Activated T-helper 1 cell treated with anti-CD3 and anti-CD28 coated beads, Interleukin-12 subunit alpha, Interleukin-12 subunit beta, Interleukin-2, Interleukin-4 antibody, amounts not matched to agents 30 ng/mL and 10 ng/mL and 1 ng/mL, durations not matched to agents 14 hours and 24 hours and 36 hours (primary cell): ENCODE data around the gene RASGEF1C. TPM values are rescaled to one million over a fixed set of nuclear protein-coding genes. Genes with fewer than 3 reads are reported as not detected.

Source experiments
- DNase-seq: peaks from one replicate; pipeline ENCODE4 v3.0.0; 2021; ENCODE audit warnings: low spot score
- H3K27ac Mint-ChIP-seq: one replicate; pipeline ENCODE4 v1.8.0; 2021; ENCODE audit warnings: mild to moderate bottlenecking, mixed read lengths
- H3K27me3 Mint-ChIP-seq: one replicate; pipeline ENCODE4 v1.8.0; 2022; ENCODE audit warnings: mild to moderate bottlenecking, moderate library complexity, mixed read lengths; ENCODE audit not compliant: insufficient read depth
- H3K36me3 Mint-ChIP-seq: one replicate; pipeline ENCODE4 v1.8.0; 2021; ENCODE audit warnings: low read depth, mixed read lengths
- H3K4me1 Mint-ChIP-seq: one replicate; pipeline ENCODE4 v1.8.0; 2021; ENCODE audit warnings: low read depth, mixed read lengths
- H3K4me3 Mint-ChIP-seq: one replicate; pipeline ENCODE4 v1.8.0; 2021; ENCODE audit warnings: mild to moderate bottlenecking, moderate library complexity, mixed read lengths
- H3K9me3 Mint-ChIP-seq: one replicate; pipeline ENCODE4 v1.8.0; 2021; ENCODE audit warnings: mixed read lengths
- intact Hi-C: fragments of 100-400 bp; cut with micrococcal nuclease; formaldehyde crosslinking; loops from one replicate; pipeline ENCODE4 v1.15.1; 2024
- total RNA-seq: library from RNA; stranded (reverse); gene quantifications from 2 replicates; pipeline ENCODE4 v1.2.3, GENCODE V29; 2022

RASGEF1C gene
- total RNA-seq, 1 donor from 2014 or later = not detected

- Mint-ChIP-seq H3K36me3 (no peaks in the 10 kb centered on the region), H3K4me1 (peaks cover 9% of the 10 kb centered on the region), H3K4me3 (peak overlapping the region; percentile 16), H3K27ac (no peak overlapping the region), H3K27me3 (peaks cover 26% of the 10 kb centered on the region), H3K9me3 (no peaks in the 10 kb centered on the region)
- no peak for DNase-seq
- intact Hi-C loops = loop anchor here (2.0 kb wide), 2 partner anchors 81 to 85 kb away; partner anchors contain the start of gene MAPK9
Observed at GRCh38 chr5:180208038-180208434, 975 bp downstream of the RASGEF1C start.

DNA sequence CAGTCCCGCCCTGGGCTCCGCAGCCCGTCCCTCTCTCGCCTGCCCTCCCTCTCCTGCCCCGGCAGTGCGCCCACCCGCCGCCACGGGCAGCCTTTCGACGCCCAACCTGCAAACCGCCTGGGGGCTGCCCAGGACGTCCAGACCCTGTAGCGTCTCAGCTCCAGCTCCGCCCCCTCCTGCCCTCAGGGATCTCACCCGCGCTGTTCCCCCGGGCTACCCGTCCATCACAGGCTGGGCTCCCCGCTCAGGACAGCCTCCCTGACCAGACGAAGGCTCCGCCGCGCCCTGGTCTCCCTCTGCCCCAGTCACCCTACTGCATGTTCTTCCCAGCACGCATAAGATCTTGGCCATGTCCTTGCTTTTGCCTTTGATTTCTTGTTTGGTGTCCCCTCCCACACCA lies 1.4 kb downstream of the RASGEF1C start:
- DNase-seq = no peak
- peaks cover 26% of the 10 kb centered on the region for H3K27me3 Mint-ChIP-seq
- H3K27ac Mint-ChIP-seq = no peak overlapping the region
- H3K4me3 Mint-ChIP-seq = no peak overlapping the region
- H3K36me3 Mint-ChIP-seq = no peaks in the 10 kb centered on the region
- intact Hi-C loops = no loop called here
- H3K4me1 Mint-ChIP-seq = peaks cover 9% of the 10 kb centered on the region
- no peaks in the 10 kb centered on the region for H3K9me3 Mint-ChIP-seq

GRCh38 chr5:180206993-180207392 lies 2.0 kb downstream of the RASGEF1C start:
- H3K36me3 Mint-ChIP-seq = no peaks in the 10 kb centered on the region
- no peak for DNase-seq
- H3K27ac Mint-ChIP-seq = no peak overlapping the region
- intact Hi-C loops = no loop called here
- H3K4me3 Mint-ChIP-seq = no peak overlapping the region
- peaks cover 26% of the 10 kb centered on the region for H3K27me3 Mint-ChIP-seq
- peaks cover 9% of the 10 kb centered on the region for H3K4me1 Mint-ChIP-seq
- no peaks in the 10 kb centered on the region for H3K9me3 Mint-ChIP-seq

GRCh38 chr5:180205916-180206315 lies 3.1 kb downstream of the RASGEF1C start:
- DNase-seq = no peak
- no peak overlapping the region for H3K27ac Mint-ChIP-seq
- intact Hi-C loops = no loop called here
- peaks cover 24% of the 10 kb centered on the region for H3K27me3 Mint-ChIP-seq
- H3K4me1 Mint-ChIP-seq = peaks cover 9% of the 10 kb centered on the region
- H3K4me3 Mint-ChIP-seq = no peak overlapping the region
- H3K36me3 Mint-ChIP-seq = no peaks in the 10 kb centered on the region
- no peaks in the 10 kb centered on the region for H3K9me3 Mint-ChIP-seq

GRCh38 chr5:180204276-180204819 lies 4.7 kb downstream of the RASGEF1C start:
- Mint-ChIP-seq H3K36me3 (no peaks in the 10 kb centered on the region), H3K9me3 (no peaks in the 10 kb centered on the region), H3K27me3 (peaks cover 20% of the 10 kb centered on the region), H3K4me1 (peaks cover 9% of the 10 kb centered on the region), H3K4me3 (no peak overlapping the region), H3K27ac (no peak overlapping the region)
- intact Hi-C loops = loop anchor here (5.0 kb wide), 1 partner anchor 123 kb away; no protein-coding TSS in a partner anchor
- no peak for DNase-seq

DNA sequence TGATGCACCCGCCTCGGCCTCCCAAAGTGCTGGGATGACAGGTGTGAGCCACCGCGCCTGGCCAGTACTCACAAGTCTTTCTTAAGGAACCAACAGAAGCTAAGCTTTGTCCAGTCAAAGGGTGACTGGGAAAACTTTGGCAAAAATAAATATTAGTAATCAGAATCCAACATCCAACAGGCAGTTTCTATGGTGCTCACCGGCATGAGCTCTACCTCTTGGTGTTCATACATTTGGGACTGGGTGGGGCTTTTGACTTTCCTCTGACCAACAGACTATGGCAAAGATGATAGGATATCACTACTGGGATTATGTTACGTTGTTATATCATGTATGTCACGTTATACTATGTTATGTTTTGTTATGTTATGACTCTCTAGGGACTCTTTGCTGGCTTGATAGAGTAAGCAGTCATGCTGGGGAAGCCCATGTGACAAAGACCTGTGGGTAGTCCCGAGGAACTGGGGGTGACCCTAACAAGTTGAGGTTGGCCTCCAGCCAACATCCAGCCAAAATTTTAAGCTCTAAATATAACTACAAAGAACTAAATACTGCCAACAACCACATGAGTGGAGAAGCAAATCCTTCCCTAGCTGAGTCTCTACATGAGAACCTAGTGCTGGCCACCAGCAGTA lies 6.0 kb downstream of the RASGEF1C start:
- H3K4me1 Mint-ChIP-seq = peaks cover 5% of the 10 kb centered on the region
- H3K36me3 Mint-ChIP-seq = no peaks in the 10 kb centered on the region
- intact Hi-C loops = loop anchor here (5.0 kb wide), 1 partner anchor 124 kb away; no protein-coding TSS in a partner anchor
- H3K9me3 Mint-ChIP-seq = no peaks in the 10 kb centered on the region
- peaks cover 14% of the 10 kb centered on the region for H3K27me3 Mint-ChIP-seq
- no peak for DNase-seq
- no peak overlapping the region for H3K4me3 Mint-ChIP-seq
- no peak overlapping the region for H3K27ac Mint-ChIP-seq

- Mint-ChIP-seq H3K36me3 (no peaks in the 10 kb centered on the region), H3K4me3 (no peak overlapping the region), H3K27ac (no peak overlapping the region), H3K9me3 (no peaks in the 10 kb centered on the region), H3K27me3 (peaks cover 4% of the 10 kb centered on the region), H3K4me1 (no peaks in the 10 kb centered on the region)
- intact Hi-C loops = loop anchor here (5.0 kb wide), 1 partner anchor 126 kb away; no protein-coding TSS in a partner anchor
- no peak for DNase-seq
Observed at GRCh38 chr5:180201051-180201987, 7.7 kb downstream of the RASGEF1C start.

DNA sequence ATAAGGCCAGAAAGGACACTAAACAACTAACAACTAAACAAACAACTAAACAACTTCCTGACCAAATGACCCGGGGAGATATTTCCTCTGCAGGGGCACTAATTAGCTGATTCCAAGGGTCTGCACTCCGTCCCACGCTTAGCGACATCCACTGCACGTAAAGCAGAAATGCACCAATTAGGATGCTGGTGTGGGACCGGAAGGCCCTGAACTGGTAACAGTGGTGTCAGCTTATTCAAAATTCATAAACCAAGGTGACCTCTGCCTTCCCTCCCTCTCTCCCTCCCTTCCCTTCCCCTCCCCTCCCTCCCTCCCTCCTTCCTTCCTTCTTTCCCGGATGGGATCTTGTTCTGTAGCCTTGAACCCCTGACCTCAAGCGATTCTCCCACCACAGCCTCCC lies 9.6 kb downstream of the RASGEF1C start:
- no peak overlapping the region for H3K27ac Mint-ChIP-seq
- no peak overlapping the region for H3K4me3 Mint-ChIP-seq
- H3K27me3 Mint-ChIP-seq = no peaks in the 10 kb centered on the region
- intact Hi-C loops = no loop called here
- DNase-seq = no peak
- no peaks in the 10 kb centered on the region for H3K36me3 Mint-ChIP-seq
- no peaks in the 10 kb centered on the region for H3K9me3 Mint-ChIP-seq
- no peaks in the 10 kb centered on the region for H3K4me1 Mint-ChIP-seq

- no peak for DNase-seq
- Mint-ChIP-seq H3K4me3 (no peak overlapping the region), H3K27ac (no peak overlapping the region), H3K27me3 (no peaks in the 10 kb centered on the region), H3K4me1 (no peaks in the 10 kb centered on the region), H3K9me3 (no peaks in the 10 kb centered on the region), H3K36me3 (no peaks in the 10 kb centered on the region)
- intact Hi-C loops = no loop called here
Observed at GRCh38 chr5:180198208-180198607, 10.8 kb downstream of the RASGEF1C start.

- DNase-seq = no peak
- Mint-ChIP-seq H3K9me3 (no peaks in the 10 kb centered on the region), H3K27ac (no peak overlapping the region), H3K4me3 (no peak overlapping the region), H3K4me1 (no peaks in the 10 kb centered on the region), H3K27me3 (no peaks in the 10 kb centered on the region), H3K36me3 (no peaks in the 10 kb centered on the region)
- intact Hi-C loops = no loop called here
Observed at GRCh38 chr5:180197016-180197702, 11.9 kb downstream of the RASGEF1C start.

DNA sequence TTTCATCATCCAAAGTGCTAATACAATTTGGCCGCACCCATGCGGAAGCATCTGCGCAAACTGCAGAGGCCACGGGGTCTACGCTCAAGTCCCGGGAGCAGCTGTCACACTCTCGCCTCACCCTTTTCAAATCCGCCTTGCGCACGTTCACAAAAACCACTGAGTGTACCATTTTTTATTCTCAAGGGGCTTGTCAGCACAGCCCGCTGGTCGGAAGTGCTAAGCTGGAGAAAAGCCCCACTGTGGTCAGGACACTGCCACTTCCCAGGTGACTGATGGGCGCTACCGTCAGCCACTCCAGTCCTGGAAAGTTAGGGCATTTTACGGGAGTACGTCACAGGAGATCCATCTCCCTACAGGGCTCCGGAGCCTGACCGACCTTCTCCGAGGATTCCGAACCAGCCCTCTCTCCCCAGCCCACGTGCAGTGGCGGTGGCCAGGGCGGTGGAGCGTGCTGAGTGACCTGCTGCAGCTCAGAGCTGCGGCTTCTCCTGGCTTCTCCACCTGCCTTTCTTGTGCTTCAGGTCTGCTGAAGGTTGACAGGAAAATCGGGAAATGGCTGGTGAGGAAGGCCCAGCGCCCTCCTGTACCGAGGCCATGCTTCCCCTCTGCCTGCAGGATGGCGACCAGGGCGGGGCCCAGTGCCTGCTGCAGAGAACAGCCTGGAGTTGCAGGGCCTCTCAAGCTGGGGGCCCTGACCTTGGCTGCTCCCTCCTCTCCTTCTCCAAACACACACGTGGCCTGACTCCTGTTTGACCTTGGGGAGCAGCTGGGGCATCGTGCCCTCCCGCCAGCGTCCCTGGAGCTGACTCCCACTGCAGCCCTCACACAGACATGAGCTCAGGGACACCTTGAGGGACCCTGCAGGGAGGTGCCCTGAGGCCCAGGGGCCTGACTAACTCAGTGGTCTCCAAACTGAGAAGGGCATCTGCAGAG lies 14.3 kb downstream of the RASGEF1C start:
- intact Hi-C loops = no loop called here
- H3K4me3 Mint-ChIP-seq = no peak overlapping the region
- no peak overlapping the region for H3K27ac Mint-ChIP-seq
- DNase-seq = no peak
- H3K9me3 Mint-ChIP-seq = no peaks in the 10 kb centered on the region
- no peaks in the 10 kb centered on the region for H3K36me3 Mint-ChIP-seq
- H3K4me1 Mint-ChIP-seq = no peaks in the 10 kb centered on the region
- no peaks in the 10 kb centered on the region for H3K27me3 Mint-ChIP-seq
